Activated T-cell treated with anti-CD3 and anti-CD28 coated beads, Interleukin-2, amount 50 U/mL, for 1 hour (primary cell): ENCODE data around the gene SNAPC4.
"Not testable (repeated sequence)": the region's sequence is repeated elsewhere in the genome, so short reads cannot be mapped to it uniquely, and the experiment has no call there.

ENCODE experiments used
- DNase-seq: peaks from one replicate; pipeline ENCODE4 v3.0.0-alpha.2; 2020

Gene SNAPC4

DNA sequence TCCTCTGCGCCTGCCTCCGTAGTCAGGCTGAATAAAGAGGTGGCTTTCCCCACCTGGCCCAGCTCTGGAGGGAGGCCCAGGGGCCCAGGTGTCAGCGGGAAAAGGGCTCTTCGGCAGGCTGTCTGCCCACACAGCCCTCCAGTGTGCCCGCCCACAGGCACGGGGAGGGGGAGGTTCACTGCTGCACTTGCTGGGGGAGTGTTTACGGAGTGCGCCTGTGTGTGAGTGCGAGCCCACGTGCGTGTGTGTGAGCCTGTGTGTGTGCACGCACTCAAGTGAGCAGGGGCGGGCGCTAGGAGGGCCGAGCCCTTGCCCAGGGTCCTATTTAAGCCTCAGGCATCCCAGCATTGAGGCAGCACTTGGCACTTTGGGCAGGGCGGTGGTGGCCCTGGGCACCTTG lies 47.3 kb downstream of the SNAPC4 start:
- no peak for DNase-seq

DNA sequence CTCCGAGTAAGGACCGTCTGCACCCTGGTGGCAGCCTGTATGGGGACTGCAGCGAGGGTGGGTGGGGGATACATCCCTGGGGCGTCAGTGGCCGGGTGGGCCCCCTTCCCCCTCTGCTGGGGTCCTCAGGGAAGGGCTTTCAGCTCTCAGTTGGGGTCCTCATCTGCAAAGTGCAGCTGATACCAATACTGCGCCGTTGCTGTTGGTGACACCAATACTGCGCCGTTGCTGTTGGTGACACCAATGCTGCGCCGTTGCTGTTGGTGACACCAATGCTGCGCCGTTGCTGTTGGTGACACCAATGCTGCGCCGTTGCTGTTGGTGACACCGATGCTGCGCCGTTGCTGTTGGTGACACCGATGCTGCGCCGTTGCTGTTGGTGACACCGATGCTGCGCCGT lies 48.1 kb downstream of the SNAPC4 start:
- DNase-seq: not testable (repeated sequence)

DNA sequence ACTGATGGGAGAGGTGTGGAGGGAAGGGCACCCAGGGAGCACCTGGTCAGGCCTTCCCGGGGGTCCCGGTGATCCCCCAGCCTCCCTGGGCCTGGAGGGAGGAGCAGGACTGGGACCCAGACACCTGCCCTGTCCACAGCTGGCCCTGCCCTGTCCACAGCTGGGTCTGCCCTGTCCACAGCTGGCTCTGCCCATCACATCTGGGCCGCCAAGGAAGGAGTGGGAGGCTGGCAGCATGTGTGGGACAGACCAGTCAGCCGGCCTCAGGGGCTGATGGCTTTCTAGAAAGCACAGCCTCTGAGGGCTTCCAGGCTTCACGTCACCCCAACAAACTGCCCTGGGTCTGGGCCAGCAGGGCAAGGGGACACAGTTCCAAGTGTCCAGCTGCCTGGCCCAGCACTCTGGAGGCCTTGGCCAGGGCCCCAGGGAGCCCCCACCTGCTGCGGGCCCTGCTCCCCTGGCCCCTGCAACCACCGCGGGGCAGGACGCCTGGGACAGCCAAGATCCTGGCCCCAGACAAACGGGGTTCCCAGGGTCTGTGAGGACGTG lies 48.6 kb downstream of the SNAPC4 start:
- DNase-seq: no peak
